GM12878 (cell line): ENCODE results near the gene MYO16. TPM values are rescaled to one million over a fixed set of nuclear protein-coding genes. Genes with fewer than 3 reads are reported as not detected.

ENCODE experiments used
- ATAC-seq: fragments of 200-7000 bp; cut with Tn5 transposase; 3 replicates; pipeline ENCODE4 v1.9.1; 2020; ENCODE audit warnings: mild to moderate bottlenecking, moderate library complexity
- BruUV-seq: library from RNA; stranded (reverse); fragments of 400-500 nt; replicated peaks from 2 replicates; lab custom pipeline; 2021; lab: Mats Ljungman, UMichigan
- CTCF ChIA-PET: fragments of 300-600 bp; sonication (Branson Sonifier 250); formaldehyde crosslinking; extraction: SDS; loops from one replicate; lab custom pipeline; 2021; ENCODE audit warnings: inconsistent platforms; lab: Yijun Ruan, JAX
- POLR2A ChIA-PET: fragments of 350-600 bp; formaldehyde crosslinking; extraction: SDS; loops from one replicate; lab custom pipeline; 2021; ENCODE audit warnings: inconsistent platforms; lab: Charles Lee
- RAD21 ChIA-PET: fragments of 300-600 bp; sonication (Branson Sonifier 250); formaldehyde crosslinking; loops from one replicate; lab custom pipeline; 2023; ENCODE audit warnings: antibody characterized with exemption; ENCODE audit not compliant: unreplicated experiment; lab: Charles Lee
- SMC1A ChIA-PET: fragments of 300-600 bp; sonication (Branson Sonifier 250); formaldehyde crosslinking; loops from one replicate; lab custom pipeline; 2023; ENCODE audit not compliant: unreplicated experiment, uncharacterized antibody; lab: Charles Lee
- DNase-seq: peaks from one replicate; pipeline ENCODE4 v3.0.0-alpha.2; 2011; ENCODE audit warnings: low read depth, low spot score
- FAIRE-seq: peaks from 3 replicates; lab custom pipeline; 2011; peaks lifted over from hg19 to GRCh38; lab: Jason Lieb, UNC
- H2AFZ ChIP-seq: 2 replicates; pipeline ENCODE4 v1.6.0; 2011; ENCODE audit warnings: low read depth, low read length, control low read depth; ENCODE audit not compliant: control insufficient read depth
- H3K27ac ChIP-seq: 2 replicates; pipeline ENCODE4 v1.5.1; 2011; ENCODE audit warnings: control low read depth; ENCODE audit not compliant: control insufficient read depth, insufficient read depth
- H3K27me3 ChIP-seq, 2 experiments: replicated peaks in 1 of 2; 2 replicates each; pipeline versions ENCODE4 v1.6.0 to v1.6.1; 2011; ENCODE audit warnings: low read length in 1 of 2; ENCODE audit not compliant: control insufficient read depth in 2 of 2, insufficient read depth in 2 of 2
- H3K36me3 ChIP-seq, 2 experiments: 2 replicates each; pipeline ENCODE4 v1.5.1; 2011; ENCODE audit warnings: low read length in 1 of 2; ENCODE audit not compliant: control insufficient read depth in 2 of 2, insufficient read depth in 2 of 2
- H3K4me1 ChIP-seq: 2 replicates; pipeline ENCODE4 v1.6.1; 2011; ENCODE audit warnings: mild to moderate bottlenecking, low read length, moderate library complexity, mixed read lengths; ENCODE audit not compliant: control insufficient read depth, insufficient read depth
- H3K4me2 ChIP-seq: 2 replicates; pipeline ENCODE4 v1.6.0; 2011; ENCODE audit warnings: control low read depth; ENCODE audit not compliant: control insufficient read depth, insufficient read depth
- H3K4me3 ChIP-seq: fragments of 200-600 bp; sonication (generic); 2 replicates; pipeline ENCODE4 v1.5.1; 2016
- H3K79me2 ChIP-seq: 2 replicates; pipeline ENCODE4 v1.6.0; 2011; ENCODE audit warnings: low read length; ENCODE audit not compliant: control insufficient read depth, insufficient read depth
- H3K9ac ChIP-seq: 2 replicates; pipeline ENCODE4 v1.8.0; 2011; ENCODE audit warnings: low read length, control low read depth, mixed read lengths; ENCODE audit not compliant: control insufficient read depth, insufficient read depth
- H3K9me3 ChIP-seq: replicated peaks from 3 replicates; pipeline ENCODE4 v1.5.1; 2011; ENCODE audit warnings: mild to moderate bottlenecking, low read length; ENCODE audit not compliant: control insufficient read depth, insufficient read depth
- H4K20me1 ChIP-seq: 2 replicates; pipeline ENCODE4 v1.6.0; 2011; ENCODE audit not compliant: control insufficient read depth, insufficient read depth
- ATF3 ChIP-seq: IDR thresholded peaks from 2 replicates; pipeline ENCODE4 v1.6.1; 2011; ENCODE audit warnings: low read depth, mild to moderate bottlenecking, low read length, moderate library complexity, borderline replicate concordance; ENCODE audit errors: extremely low read depth
- EZH2 ChIP-seq: IDR thresholded peaks from 2 replicates; pipeline ENCODE4 v1.6.1; 2012; ENCODE audit warnings: low read depth, mild to moderate bottlenecking, control low read depth, inconsistent platforms, low read length, borderline replicate concordance; ENCODE audit not compliant: control insufficient read depth
- HDAC6 ChIP-seq: fragments of 200-600 bp; sonication (generic); IDR thresholded peaks from one replicate; pipeline ENCODE4 v1.8.0; 2017; ENCODE audit warnings: antibody characterized with exemption; ENCODE audit not compliant: unreplicated experiment
- HDGF ChIP-seq: fragments of 450-650 bp; IDR thresholded peaks from 2 replicates; pipeline ENCODE4 v1.6.1; 2016; ENCODE audit warnings: antibody characterized with exemption
- IRF5 ChIP-seq: fragments of 450-650 bp; IDR thresholded peaks from 2 replicates; pipeline ENCODE4 v1.6.1; 2017; ENCODE audit warnings: borderline replicate concordance
- NFYB ChIP-seq: IDR thresholded peaks from 2 replicates; pipeline ENCODE4 v1.6.1; 2011; ENCODE audit warnings: low read depth, mild to moderate bottlenecking, low read length, improper control_type of control experiment, moderate library complexity; ENCODE audit not compliant: insufficient read depth
- POU2F2 ChIP-seq: IDR thresholded peaks from 3 replicates; pipeline ENCODE4 v1.6.1; 2011; ENCODE audit warnings: low read depth, mild to moderate bottlenecking, low read length, borderline replicate concordance
- SIX5 ChIP-seq: IDR thresholded peaks from 2 replicates; pipeline ENCODE4 v1.6.1; 2011; ENCODE audit warnings: mild to moderate bottlenecking, low read depth, low read length, moderate library complexity; ENCODE audit not compliant: severe bottlenecking
- WGBS: methylation state at CpG from one replicate; pipeline ENCODE4 v1.1.6; 2016; ENCODE audit warnings: low lambda C conversion rate; ENCODE audit not compliant: insufficient replicate concordance, insufficient coverage; ENCODE audit errors: missing lambda C conversion rate; 5-methylcytosine and 5-hydroxymethylcytosine counted together
- in situ Hi-C: fragments of 300-500 bp; cut with MboI; formaldehyde crosslinking; loops from 9 replicates; pipeline ENCODE4 v1.14.3; 2018; ENCODE audit warnings: mixed read lengths
- intact Hi-C: fragments of 100-400 bp; cut with micrococcal nuclease; formaldehyde crosslinking; loops from one replicate; pipeline ENCODE4 v1.14.2; 2022; ENCODE audit not compliant: unreplicated experiment
- polyA plus RNA-seq, 11 experiments: library from polyadenylated mRNA; depleted of rRNA in 4 of 11; unstranded in 6 of 11; stranded (reverse) in 5 of 11; fragments of >200 nt; fragmentation: Nextera tagmentation in 4 of 11; fragmentation: Illumina TruSeq in 1 of 11; extraction: Ambion mirVana in 4 of 11; extraction: Trizol in 1 of 11; gene quantifications; 1 replicate in 1 of 11; 2 replicates in 10 of 11; pipeline versions ENCODE4 v1.2.1 to v1.2.3, GENCODE V29; 2011 to 2016; ENCODE audit warnings: inconsistent platforms in 2 of 11, missing spikeins in 2 of 11, low read depth in 1 of 11
- total RNA-seq, 4 experiments: library from RNA; depleted of rRNA in 3 of 4; stranded (reverse); fragments of >200 nt in 3 of 4; fragmentation: Illumina TruSeq in 1 of 4; extraction: Trizol in 1 of 4; gene quantifications; 2 replicates each; pipeline versions ENCODE4 v1.2.1 to v1.2.3, GENCODE V29; 2013 to 2021
- TF ChIP-seq, protein P1 (sequence below): fragments of 150-350 bp; IDR thresholded peaks from 2 replicates; pipeline ENCODE4 v1.6.1; 2014; ENCODE audit warnings: mild to moderate bottlenecking, low read depth, low read length
- TF ChIP-seq, protein P2 (sequence below): IDR thresholded peaks from 2 replicates; pipeline ENCODE4 v1.6.1; 2011; ENCODE audit warnings: borderline replicate concordance, low read depth, mild to moderate bottlenecking, moderate library complexity, mixed read lengths, low read length; ENCODE audit not compliant: insufficient read depth; ENCODE audit errors: extremely low read length

MYO16 gene
- total and polyA plus RNA-seq, 10 of the 15 experiments (the other 5 are each of a cell fraction or from before 2014, with no cell fraction given), result under 0.01 to 1.7 (median 0.05) TPM; not detected in 4

- H3K4me3 ChIP-seq, result no peak overlapping the region
- no peak overlapping the region for H3K27ac ChIP-seq
- H3K4me1 ChIP-seq, result no peaks in the 10 kb centered on the region
- no peak overlapping the region for H3K9ac ChIP-seq
- no peak for FAIRE-seq
- no peaks in the 10 kb centered on the region for H3K27me3 ChIP-seq
- CTCF ChIA-PET, result no interaction called here
- no peak for ATAC-seq
- SMC1A ChIA-PET, result interaction anchor here (0.8 kb wide), 1 partner anchor 11 kb away, joined by 3 read pairs; no protein-coding TSS in a partner anchor
- no peak overlapping the region for H3K4me2 ChIP-seq
- H3K9me3 ChIP-seq, result no peaks in the 10 kb centered on the region
- no peaks in the 10 kb centered on the region for H3K79me2 ChIP-seq
- no peak for DNase-seq
- no peaks in the 10 kb centered on the region for H3K36me3 ChIP-seq
- BruUV-seq, result no TSS peak
- H4K20me1 ChIP-seq, result no peaks in the 10 kb centered on the region
- in situ Hi-C loops, result no loop called here
- H2AFZ ChIP-seq, result no peak overlapping the region
- 34% methylated on average over 8 of the region's 8 CpGs for WGBS
- TF ChIP-seq, protein P1, sequence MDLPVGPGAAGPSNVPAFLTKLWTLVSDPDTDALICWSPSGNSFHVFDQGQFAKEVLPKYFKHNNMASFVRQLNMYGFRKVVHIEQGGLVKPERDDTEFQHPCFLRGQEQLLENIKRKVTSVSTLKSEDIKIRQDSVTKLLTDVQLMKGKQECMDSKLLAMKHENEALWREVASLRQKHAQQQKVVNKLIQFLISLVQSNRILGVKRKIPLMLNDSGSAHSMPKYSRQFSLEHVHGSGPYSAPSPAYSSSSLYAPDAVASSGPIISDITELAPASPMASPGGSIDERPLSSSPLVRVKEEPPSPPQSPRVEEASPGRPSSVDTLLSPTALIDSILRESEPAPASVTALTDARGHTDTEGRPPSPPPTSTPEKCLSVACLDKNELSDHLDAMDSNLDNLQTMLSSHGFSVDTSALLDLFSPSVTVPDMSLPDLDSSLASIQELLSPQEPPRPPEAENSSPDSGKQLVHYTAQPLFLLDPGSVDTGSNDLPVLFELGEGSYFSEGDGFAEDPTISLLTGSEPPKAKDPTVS, result no peak
- TF ChIP-seq POU2F2 (no peak), IRF5 (no peak), SIX5 (no peak), EZH2 (no peak), ATF3 (no peak), HDAC6 (no peak), HDGF (no peak), NFYB (no peak)
- TF ChIP-seq, protein P2, sequence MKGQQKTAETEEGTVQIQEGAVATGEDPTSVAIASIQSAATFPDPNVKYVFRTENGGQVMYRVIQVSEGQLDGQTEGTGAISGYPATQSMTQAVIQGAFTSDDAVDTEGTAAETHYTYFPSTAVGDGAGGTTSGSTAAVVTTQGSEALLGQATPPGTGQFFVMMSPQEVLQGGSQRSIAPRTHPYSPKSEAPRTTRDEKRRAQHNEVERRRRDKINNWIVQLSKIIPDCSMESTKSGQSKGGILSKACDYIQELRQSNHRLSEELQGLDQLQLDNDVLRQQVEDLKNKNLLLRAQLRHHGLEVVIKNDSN, result no peak
- RAD21 ChIA-PET, result no interaction called here
- POLR2A ChIA-PET, result no interaction called here
- intact Hi-C loops, result no loop called here
Measured at GRCh38 chr13:108708921-108709320, 79.5 kb downstream of the MYO16 start.
